Esophagus squamous epithelium (tissue), 4 donors: Measurements from ENCODE around the gene MIF4GD.

ENCODE experiments used
- CTCF ChIP-seq, 6 experiments: fragments of 450-650 bp in 4 of 6; fragments of 200-600 bp in 2 of 6; sonication (generic) in 2 of 6; IDR thresholded peaks; one replicate each; pipeline ENCODE4 v1.5.1; 2016 to 2019; ENCODE audit warnings: antibody characterized with exemption in 6 of 6, mild to moderate bottlenecking in 4 of 6, moderate library complexity in 4 of 6
- POLR2A ChIP-seq, 4 donors: fragments of 450-650 bp; IDR thresholded peaks; one replicate each; pipeline ENCODE4 v1.6.1; 2017; ENCODE audit warnings: antibody characterized with exemption in 4 of 4, mild to moderate bottlenecking in 4 of 4, moderate library complexity in 3 of 4

GRCh38 chr17:75231071-75231470 lies 40.0 kb downstream of the MIF4GD start:
- TF ChIP-seq POLR2A (IDR thresholded peaks at IDR 0.05), result no peak
- no peak for TF ChIP-seq CTCF (IDR thresholded peaks at IDR 0.05)
